HG03097 (cell line): ENCODE measurements around the gene RAPGEF3.
A peak's percentile ranks its signal among the peaks of the same experiment; 100 is the strongest.

ENCODE experiments used
- ATAC-seq: cut with Tn5 transposase; IDR thresholded peaks from one replicate; pipeline ENCODE4 v1.9.1; 2021; ENCODE audit not compliant: unreplicated experiment, low FRiP score

Gene RAPGEF3

GRCh38 chr12:47758834-47759690, at the start of gene RAPGEF3:
Gene RAPGEF3 (minus strand): TSS chr12:47758880. CDS start chr12:47758556, 324 bp downstream.
- ATAC-seq, result no peak

- ATAC-seq, result peak; percentile 37
These were observed 49.4 kb upstream of the RAPGEF3 start for GRCh38 chr12:47808050-47808449.

GRCh38 chr12:47807338-47807737, 48.7 kb upstream of the RAPGEF3 start:
- no peak for ATAC-seq

- no peak for ATAC-seq
These were observed 46.7 kb upstream of the RAPGEF3 start for GRCh38 chr12:47805417-47805816.

- no peak for ATAC-seq
These were observed 45.5 kb upstream of the RAPGEF3 start for GRCh38 chr12:47804171-47804570.

- no peak for ATAC-seq
These were observed 44.7 kb upstream of the RAPGEF3 start for GRCh38 chr12:47803191-47803875.

- no peak for ATAC-seq
These were observed 43.6 kb upstream of the RAPGEF3 start for GRCh38 chr12:47802312-47802711.

GRCh38 chr12:47801904-47802246, 43.2 kb upstream of the RAPGEF3 start:
- no peak for ATAC-seq

- ATAC-seq, result no peak
These were observed 42.7 kb upstream of the RAPGEF3 start for GRCh38 chr12:47801170-47801903.

- no peak for ATAC-seq
These were observed 41.9 kb upstream of the RAPGEF3 start for GRCh38 chr12:47800582-47800981.

GRCh38 chr12:47799357-47799955, 40.8 kb upstream of the RAPGEF3 start:
- ATAC-seq, result no peak

GRCh38 chr12:47798382-47798948, 39.8 kb upstream of the RAPGEF3 start:
- no peak for ATAC-seq

- ATAC-seq, result no peak
These were observed 38.8 kb upstream of the RAPGEF3 start for GRCh38 chr12:47797441-47797840.

- ATAC-seq, result no peak
These were observed 37.2 kb upstream of the RAPGEF3 start for GRCh38 chr12:47795814-47796411.

GRCh38 chr12:47795121-47795813, 36.6 kb upstream of the RAPGEF3 start:
- no peak for ATAC-seq

GRCh38 chr12:47794679-47795078, 36.0 kb upstream of the RAPGEF3 start:
- ATAC-seq, result no peak

- ATAC-seq, result no peak
These were observed 34.5 kb upstream of the RAPGEF3 start for GRCh38 chr12:47793015-47793681.

GRCh38 chr12:47791874-47792273, 33.2 kb upstream of the RAPGEF3 start:
- no peak for ATAC-seq

GRCh38 chr12:47791351-47791746, 32.7 kb upstream of the RAPGEF3 start:
- ATAC-seq, result no peak
